GM12891 (cell line): Measurements from ENCODE around the gene CHRNA1.

Source experiments
- DNase-seq: peaks from one replicate; pipeline ENCODE4 v3.0.0; 2011; ENCODE audit warnings: low spot score; ENCODE audit not compliant: insufficient read length
- FAIRE-seq: peaks from 2 replicates; lab custom pipeline; 2011; peaks lifted over from hg19 to GRCh38; lab: Jason Lieb, UNC
- PAX5 ChIP-seq: IDR thresholded peaks from 2 replicates; pipeline ENCODE4 v1.6.1; 2011; ENCODE audit warnings: low read length, moderate library complexity, mild to moderate bottlenecking; ENCODE audit not compliant: insufficient read depth, severe bottlenecking
- POLR2A ChIP-seq: IDR thresholded peaks from 2 replicates; pipeline ENCODE4 v1.6.1; 2011; ENCODE audit warnings: low read depth, low read length, control low read depth
- POLR2AphosphoS5 ChIP-seq: IDR thresholded peaks from 2 replicates; pipeline ENCODE4 v1.6.1; 2011; ENCODE audit warnings: low read depth, low read length, control low read depth
- POU2F2 ChIP-seq: IDR thresholded peaks from 2 replicates; pipeline ENCODE4 v1.6.1; 2011; ENCODE audit warnings: low read depth, mild to moderate bottlenecking, control low read depth, low read length, moderate library complexity
- SPI1 ChIP-seq: IDR thresholded peaks from 2 replicates; pipeline ENCODE4 v1.6.1; 2011; ENCODE audit warnings: low read depth, low read length, control low read depth
- TAF1 ChIP-seq: IDR thresholded peaks from 2 replicates; pipeline ENCODE4 v1.6.1; 2011; ENCODE audit warnings: low read depth, low read length, control low read depth

CHRNA1 gene

DNA sequence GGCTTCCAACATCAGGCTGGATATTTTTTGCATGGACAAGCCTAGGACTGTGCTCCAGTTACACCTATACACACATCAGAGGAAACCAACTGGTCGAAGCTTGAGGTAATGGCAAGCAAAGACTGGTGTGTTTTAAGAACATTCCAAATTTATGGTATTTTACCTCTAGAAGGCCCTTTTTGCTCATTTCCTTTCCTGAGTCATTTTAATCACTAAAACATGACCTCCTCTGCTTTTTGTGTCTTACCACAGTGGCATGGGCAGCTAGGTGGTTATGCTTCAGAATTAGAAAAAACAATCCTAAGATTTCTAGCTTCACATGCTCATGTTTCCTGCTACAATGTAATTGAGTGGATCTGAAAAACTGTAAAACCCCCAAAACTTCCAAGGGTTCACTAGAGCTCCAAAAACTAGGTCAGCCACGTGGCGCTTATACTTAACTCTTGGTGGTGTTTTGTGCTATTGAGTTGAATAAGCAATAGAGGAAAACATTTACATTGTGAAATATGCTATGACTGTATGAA is 30.6 kb upstream of the CHRNA1 start:
- no peak for FAIRE-seq
- DNase-seq, result no peak
- TF ChIP-seq POLR2AphosphoS5 (no peak), TAF1 (no peak), PAX5 (no peak), SPI1 (no peak), POU2F2 (no peak), POLR2A (no peak)

DNA sequence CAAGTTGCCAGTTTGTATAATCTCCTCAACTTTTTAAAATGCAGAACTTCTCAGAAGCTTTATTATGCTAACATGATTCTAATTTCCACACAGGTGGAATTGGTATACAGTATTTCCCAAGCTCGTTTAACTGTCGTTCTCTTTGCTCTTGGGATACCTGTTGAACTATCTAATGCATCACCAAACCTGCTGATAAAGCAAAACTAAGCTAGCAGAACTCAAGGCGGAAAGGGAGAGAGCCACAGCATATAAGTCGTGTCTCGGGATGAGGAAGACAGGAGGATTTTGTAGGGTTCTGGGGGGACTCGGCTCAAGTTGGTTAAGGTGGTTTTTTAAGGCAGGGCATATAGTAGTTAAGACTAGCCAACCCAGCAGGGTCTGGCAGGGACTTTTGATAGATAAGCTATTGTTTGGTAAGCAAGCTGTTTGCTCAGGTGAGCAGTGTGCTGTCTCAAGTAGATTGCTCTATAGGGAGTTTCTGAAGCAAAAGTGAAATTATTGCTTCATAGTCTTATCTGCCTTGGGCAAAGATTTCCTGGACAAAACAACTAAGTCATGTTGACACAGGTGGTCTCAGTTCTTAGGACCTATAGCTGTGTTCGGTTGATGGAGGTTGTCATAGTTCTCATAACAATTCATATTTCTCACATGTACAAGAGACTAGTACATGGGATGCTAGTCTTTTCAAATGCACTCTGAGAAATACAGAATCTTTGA is 28.2 kb upstream of the CHRNA1 start:
- FAIRE-seq (no peak), DNase-seq (no peak)
- no peak for TF ChIP-seq POU2F2
- no peak for TF ChIP-seq PAX5
- TF ChIP-seq POLR2AphosphoS5, result no peak
- no peak for TF ChIP-seq TAF1
- no peak for TF ChIP-seq SPI1
- no peak for TF ChIP-seq POLR2A

DNA sequence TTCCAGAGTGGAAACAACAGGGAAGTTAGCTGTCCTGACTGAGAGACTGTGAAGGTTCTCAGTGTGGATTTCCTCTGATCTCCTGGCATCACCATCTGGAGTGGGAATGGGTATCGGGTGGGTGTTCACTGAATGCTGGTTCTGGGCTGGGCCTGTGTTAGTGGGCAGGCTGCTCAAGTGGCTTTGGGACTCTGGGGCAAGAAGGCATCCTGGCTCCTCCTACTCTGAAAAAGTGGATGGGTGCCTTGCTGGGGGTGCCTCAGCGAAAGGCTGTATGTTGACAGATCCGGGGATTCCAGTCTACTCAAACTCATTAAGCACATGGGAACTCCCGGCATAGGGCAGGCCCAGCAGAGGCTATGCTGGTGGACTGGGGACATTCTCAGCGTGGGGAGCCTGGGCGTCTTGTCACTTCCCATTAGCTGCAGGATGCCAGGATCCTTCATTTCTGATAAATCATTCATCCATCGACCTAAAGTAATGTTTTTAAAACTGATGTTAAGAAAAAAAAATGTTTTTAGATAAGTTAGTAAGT is 27.5 kb upstream of the CHRNA1 start:
- no peak for FAIRE-seq
- TF ChIP-seq PAX5, result no peak
- TF ChIP-seq TAF1, result no peak
- TF ChIP-seq POU2F2, result no peak

DNA sequence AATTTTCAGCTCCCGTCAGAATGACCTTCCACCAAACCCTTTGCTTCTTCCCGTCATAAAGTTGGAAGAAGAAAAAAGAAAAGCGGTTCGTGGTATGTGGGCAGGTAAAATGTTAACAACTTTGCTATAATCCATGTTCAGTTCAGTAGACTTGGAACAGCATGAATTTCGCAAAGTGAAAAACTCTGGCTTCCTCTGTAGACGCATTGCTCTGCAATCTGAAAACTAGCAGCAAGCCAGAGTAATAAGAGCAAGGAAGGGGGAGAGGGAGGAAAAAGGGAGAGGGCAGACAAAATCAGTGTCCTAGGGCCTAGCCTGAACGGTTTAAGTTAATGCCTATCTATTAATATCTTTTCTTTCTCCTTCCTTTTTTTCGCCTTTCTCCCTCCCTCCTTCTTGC is 26.7 kb upstream of the CHRNA1 start:
- TF ChIP-seq POLR2A (no peak), POU2F2 (no peak), POLR2AphosphoS5 (no peak), PAX5 (no peak), TAF1 (no peak), SPI1 (no peak)
- DNase-seq (no peak), FAIRE-seq (no peak)

More for the DNA sequence above, 27.5 kb upstream of the CHRNA1 start:
- no peak for DNase-seq

DNA sequence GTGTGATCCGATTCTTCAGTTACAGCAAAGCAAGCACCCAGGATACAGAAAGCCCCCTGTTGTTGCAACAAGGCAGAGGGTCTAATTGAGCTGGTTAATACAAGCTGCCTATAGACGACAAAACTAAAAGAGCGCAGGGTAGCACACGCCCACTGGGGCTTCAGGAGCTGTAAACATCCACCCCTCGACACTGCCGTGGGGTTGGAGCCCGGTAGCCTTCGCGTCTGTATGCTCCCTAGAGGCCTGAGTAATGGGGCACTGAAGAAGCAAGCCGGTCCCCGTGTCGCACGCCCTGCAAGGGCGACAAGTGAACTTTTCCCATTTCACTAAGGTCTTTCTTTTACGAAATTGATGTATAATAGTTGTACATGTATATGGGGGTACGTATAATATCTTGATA is 24.7 kb upstream of the CHRNA1 start:
- DNase-seq (no peak), FAIRE-seq (no peak)
- no peak for TF ChIP-seq POLR2AphosphoS5
- no peak for TF ChIP-seq SPI1
- TF ChIP-seq POU2F2, result no peak
- no peak for TF ChIP-seq PAX5
- no peak for TF ChIP-seq POLR2A
- TF ChIP-seq TAF1, result no peak

DNA sequence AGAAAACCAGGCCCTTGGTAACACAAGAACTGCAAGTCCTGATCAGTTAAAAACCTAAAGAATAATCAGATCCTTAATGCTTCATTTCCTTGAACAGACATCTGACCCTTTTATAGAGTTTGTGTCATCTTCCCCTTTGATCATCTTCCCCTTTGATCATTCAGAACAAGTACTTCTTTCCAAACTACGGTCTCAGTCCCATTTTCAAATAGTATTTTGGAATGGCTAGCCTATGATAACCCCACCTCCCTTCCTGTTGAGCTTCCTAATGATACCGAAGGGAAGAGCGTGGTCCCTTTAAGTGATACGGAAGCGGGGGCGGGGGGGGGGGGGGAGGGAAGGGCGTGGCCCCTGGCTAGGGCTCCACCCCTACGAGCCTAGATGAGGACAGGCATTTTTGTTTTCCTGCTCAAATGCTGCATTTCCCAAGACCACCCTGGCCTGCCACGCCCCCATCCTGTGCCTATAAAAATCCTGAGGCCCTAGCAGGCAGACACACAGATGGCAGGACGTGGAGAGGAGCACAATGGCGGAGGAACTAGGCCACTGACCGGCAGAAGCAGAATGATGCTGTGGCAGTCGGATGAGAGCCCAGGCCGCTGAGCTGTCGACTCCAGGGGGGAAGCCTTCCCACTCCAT is 24.1 kb upstream of the CHRNA1 start:
- DNase-seq (no peak), FAIRE-seq (no peak)
- TF ChIP-seq TAF1 (no peak), POLR2A (no peak), PAX5 (no peak), POLR2AphosphoS5 (no peak), POU2F2 (no peak), SPI1 (no peak)

DNA sequence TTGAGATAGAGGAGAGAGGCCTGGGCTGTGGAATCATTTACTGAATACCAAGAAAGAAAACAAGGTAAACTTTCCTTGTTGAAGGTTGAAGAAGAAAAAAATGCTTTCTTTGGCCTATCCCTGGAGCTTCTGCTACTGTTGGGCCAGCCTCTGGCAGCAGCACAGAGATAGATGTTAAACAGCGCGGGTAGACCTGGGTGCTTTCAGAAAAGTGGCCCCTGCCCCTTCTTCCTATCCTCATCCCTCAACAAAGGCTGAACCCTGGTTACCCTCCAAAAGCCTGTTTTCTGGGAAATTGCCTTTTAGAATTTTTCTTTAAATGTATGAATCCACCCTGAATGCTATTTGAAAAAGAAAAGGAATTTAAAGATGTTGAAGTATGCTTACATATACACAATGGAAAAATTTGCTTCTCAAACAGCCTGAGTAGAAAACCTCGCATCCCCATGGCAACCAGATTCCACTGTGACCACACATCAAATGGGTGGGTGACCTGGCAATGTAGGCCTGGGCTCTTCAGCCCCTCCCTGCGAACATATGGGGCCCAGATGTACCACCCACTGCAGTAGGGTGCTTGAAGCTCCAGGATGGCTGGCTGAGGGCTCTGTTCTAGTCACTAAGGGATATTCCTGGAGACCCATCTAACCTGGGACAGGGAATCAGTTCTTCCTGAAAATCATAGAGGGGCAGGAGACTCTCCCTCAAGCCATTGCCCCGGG is 23.4 kb upstream of the CHRNA1 start:
- DNase-seq (no peak), FAIRE-seq (no peak)
- TF ChIP-seq POU2F2, result no peak
- no peak for TF ChIP-seq SPI1
- no peak for TF ChIP-seq PAX5

DNA sequence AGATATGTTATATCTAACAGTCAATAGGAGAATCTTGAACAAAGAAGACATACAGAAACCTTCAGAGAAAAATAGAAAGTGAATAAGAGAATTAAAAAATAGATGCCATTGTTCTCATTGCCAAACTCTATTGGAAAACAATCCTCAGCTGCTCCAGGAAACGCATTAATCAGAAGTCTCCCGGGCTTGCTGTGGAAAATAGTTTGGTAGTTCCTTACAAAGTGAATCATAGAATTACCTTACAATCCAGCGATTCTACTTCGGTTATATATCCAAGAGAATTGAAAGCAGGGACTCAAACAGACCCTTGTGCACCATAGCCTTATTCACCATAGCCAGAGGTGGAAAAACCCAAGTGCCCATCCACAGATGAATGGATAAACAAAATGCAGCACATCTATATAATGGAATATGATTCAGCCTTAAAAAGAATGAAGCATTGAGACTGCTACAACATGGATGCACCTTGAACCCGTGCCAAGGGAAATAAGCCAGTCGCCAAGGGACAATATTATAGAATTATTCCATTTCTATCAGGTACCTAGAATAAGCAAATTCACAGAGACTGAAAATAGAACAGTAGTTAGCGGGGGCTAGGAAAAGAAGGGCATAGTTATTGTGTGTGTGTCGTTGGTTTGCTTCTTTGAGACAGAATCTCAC is 21.9 kb upstream of the CHRNA1 start:
- no peak for FAIRE-seq
- TF ChIP-seq POU2F2, result no peak
- no peak for TF ChIP-seq POLR2AphosphoS5
- TF ChIP-seq PAX5, result no peak
- no peak for TF ChIP-seq TAF1
- no peak for TF ChIP-seq SPI1
- no peak for TF ChIP-seq POLR2A
- no peak for DNase-seq

DNA sequence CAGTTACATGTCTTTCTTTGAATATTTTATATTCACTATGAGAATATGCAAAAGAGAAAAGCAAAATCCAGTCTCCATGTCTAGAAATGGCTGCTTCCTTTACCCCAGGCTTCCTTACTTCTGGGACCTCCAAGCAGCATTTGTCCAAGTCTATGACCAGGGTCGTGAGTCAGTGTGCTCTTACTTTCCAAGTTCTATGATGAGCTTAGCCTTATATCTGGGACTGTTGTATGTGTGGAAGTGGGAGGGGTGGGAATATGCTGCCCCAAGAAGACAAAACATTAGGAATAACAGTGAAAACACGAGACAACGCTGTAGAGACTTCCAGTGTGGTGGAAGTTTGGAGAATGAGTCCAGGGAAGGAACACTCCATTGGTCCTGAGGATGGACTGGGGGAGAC is 21.2 kb upstream of the CHRNA1 start:
- TF ChIP-seq SPI1, result no peak
- TF ChIP-seq POLR2AphosphoS5, result no peak
- no peak for TF ChIP-seq POU2F2
- no peak for TF ChIP-seq TAF1
- no peak for TF ChIP-seq PAX5
- no peak for TF ChIP-seq POLR2A
- DNase-seq (no peak), FAIRE-seq (no peak)

DNA sequence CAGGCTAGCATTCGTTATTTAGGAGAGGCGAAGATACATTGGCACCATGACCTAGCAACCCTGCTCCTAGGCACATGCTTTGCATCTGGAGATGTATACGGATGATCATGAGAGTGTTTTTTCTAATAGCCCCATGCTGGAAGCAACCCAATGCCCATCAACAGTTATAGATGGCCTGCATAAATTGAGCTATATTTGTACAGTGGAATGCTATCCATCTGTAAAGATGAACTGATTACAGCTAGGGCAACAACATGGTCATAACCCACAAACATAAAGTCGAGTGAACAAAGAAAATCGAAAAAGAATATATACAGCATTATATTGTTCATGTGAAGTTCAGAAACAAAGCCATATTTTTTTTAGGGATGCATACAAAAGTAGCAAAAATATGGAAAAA is 20.6 kb upstream of the CHRNA1 start:
- DNase-seq (no peak), FAIRE-seq (no peak)
- TF ChIP-seq POLR2AphosphoS5 (no peak), SPI1 (no peak), POU2F2 (no peak)
